ENCODE results near the gene ATAD3B. TPM values are rescaled to one million over a fixed set of nuclear protein-coding genes. Genes with fewer than 3 reads are reported as not detected.

Gene ATAD3B
- total and polyA plus RNA-seq, 2 of the 13 experiments (the other 11 are each of a cell fraction or from before 2014, with no cell fraction given) = 9.6 to 31.1 TPM

DNA sequence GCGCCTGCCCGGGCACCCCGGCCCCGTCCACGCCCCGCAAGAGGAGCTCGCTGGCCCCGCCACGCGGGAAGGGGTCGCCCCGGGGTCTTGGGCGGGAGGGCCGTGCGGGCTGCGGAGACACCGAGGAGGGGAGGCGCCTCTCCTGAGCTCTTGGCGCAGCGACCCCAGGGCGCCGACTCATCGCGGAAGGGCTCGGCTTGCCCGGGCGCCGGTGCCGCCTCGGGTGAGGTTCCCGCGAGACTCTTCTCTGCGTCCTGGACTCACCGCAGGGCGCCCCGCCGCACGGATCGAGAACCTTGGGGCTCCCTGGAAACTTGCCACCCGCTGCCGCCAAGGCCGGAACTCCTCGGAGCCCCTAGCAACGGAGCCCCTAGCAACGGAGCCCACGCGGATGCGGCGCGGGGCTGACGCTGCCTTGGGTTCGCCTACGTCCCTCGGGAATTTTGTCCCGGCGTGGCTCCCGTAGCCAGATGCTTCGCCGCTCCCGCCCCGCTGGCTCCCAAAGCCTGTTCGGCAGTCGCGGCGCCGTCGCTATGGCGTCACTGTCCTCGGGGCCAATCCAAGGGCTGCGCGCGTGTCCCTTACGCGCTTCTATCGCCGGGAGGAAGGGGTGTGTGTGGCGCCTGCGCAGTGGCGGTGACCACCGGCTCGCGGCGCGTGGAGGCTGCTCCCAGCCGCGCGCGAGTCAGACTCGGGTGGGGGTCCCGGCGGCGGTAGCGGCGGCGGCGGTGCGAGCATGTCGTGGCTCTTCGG lies 40.1 kb downstream of the ATAD3B start, which contains the start of gene ATAD3A (continued):
- TF ChIP-seq, protein P1, sequence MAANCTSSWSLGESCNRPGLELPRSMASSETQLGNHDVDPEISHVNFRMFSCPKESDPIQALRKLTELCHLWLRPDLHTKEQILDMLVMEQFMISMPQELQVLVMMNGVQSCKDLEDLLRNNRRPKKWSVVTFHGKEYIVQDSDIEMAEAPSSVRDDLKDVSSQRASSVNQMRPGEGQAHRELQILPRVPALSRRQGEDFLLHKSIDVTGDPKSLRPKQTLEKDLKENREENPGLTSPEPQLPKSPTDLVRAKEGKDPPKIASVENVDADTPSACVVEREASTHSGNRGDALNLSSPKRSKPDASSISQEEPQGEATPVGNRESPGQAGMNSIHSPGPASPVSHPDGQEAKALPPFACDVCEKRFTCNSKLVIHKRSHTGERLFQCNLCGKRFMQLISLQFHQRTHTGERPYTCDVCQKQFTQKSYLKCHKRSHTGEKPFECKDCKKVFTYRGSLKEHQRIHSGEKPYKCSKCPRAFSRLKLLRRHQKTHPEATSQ (CRISPR knock-in tag; IDR thresholded peaks at IDR 0.05; ENCODE audit: borderline replicate concordance) = 0 out of 2 replicates have a peak, but pooled peaks have one; percentile 20
- TF ChIP-seq LCORL (IDR thresholded peaks at IDR 0.05) = no peak
- TF ChIP-seq LCORL (CRISPR knock-in tag; IDR thresholded peaks at IDR 0.05) = peak; percentile 49; the same call in 1 of the 2 replicates
- peak; percentile 39; the same call in 1 of the 2 replicates for TF ChIP-seq ZZZ3 (CRISPR knock-in tag; IDR thresholded peaks at IDR 0.05; ENCODE audit: borderline replicate concordance)
- TF ChIP-seq ZNF549 (CRISPR knock-in tag; IDR thresholded peaks at IDR 0.05) = no peak
- TF ChIP-seq ZNF20 (CRISPR knock-in tag; IDR thresholded peaks at IDR 0.05) = no peak
- TF ChIP-seq REPIN1 (CRISPR knock-in tag; IDR thresholded peaks at IDR 0.05; ENCODE audit: borderline replicate concordance, low read depth) = peak; percentile 67
- TF ChIP-seq ZNF598 (CRISPR knock-in tag; IDR thresholded peaks at IDR 0.05; ENCODE audit: borderline replicate concordance) = 0 out of 2 replicates have a peak, but pooled peaks have one; percentile 51
- peak; percentile 68 for TF ChIP-seq HCFC1 (IDR thresholded peaks at IDR 0.05; ENCODE audit: low read depth, low read length)
- TF ChIP-seq ERF (CRISPR knock-in tag; IDR thresholded peaks at IDR 0.05) = peak; percentile 93
- TF ChIP-seq TARDBP (CRISPR knock-in tag; IDR thresholded peaks at IDR 0.05) = peak; percentile 95
- TF ChIP-seq ATF7-NPFF (CRISPR knock-in tag; IDR thresholded peaks at IDR 0.05; ENCODE audit: low read depth) = peak; percentile 36; the same call in 1 of the 2 replicates
- peak; percentile 93 for TF ChIP-seq SMAD3 (CRISPR knock-in tag; IDR thresholded peaks at IDR 0.05)
- peak; percentile 68; the same call in 1 of the 2 replicates for TF ChIP-seq ZNF800 (CRISPR knock-in tag; IDR thresholded peaks at IDR 0.05)
- no peak for TF ChIP-seq ZNF30 (CRISPR knock-in tag; IDR thresholded peaks at IDR 0.05)
- TF ChIP-seq, protein P2, sequence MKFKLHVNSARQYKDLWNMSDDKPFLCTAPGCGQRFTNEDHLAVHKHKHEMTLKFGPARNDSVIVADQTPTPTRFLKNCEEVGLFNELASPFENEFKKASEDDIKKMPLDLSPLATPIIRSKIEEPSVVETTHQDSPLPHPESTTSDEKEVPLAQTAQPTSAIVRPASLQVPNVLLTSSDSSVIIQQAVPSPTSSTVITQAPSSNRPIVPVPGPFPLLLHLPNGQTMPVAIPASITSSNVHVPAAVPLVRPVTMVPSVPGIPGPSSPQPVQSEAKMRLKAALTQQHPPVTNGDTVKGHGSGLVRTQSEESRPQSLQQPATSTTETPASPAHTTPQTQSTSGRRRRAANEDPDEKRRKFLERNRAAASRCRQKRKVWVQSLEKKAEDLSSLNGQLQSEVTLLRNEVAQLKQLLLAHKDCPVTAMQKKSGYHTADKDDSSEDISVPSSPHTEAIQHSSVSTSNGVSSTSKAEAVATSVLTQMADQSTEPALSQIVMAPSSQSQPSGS (CRISPR knock-in tag; IDR thresholded peaks at IDR 0.05) = peak; percentile 84
- TF ChIP-seq HNRNPL (IDR thresholded peaks at IDR 0.05; ENCODE audit: low read depth, low read length) = peak; percentile 29; the same call in 1 of the 2 replicates
- peak; percentile 53 for TF ChIP-seq CBX1 (IDR thresholded peaks at IDR 0.05; ENCODE audit: low read depth)
- peak; percentile 96 for TF ChIP-seq PHF20 (CRISPR knock-in tag; IDR thresholded peaks at IDR 0.05)
- peak; percentile 70 for TF ChIP-seq YY1 (IDR thresholded peaks at IDR 0.05; ENCODE audit: insufficient read depth, insufficient replicate concordance, low read depth, low read length)
- 0 out of 2 replicates have a peak, but pooled peaks have one; percentile 35 for TF ChIP-seq ZNF567 (CRISPR knock-in tag; IDR thresholded peaks at IDR 0.05; ENCODE audit: borderline replicate concordance)
- peak; percentile 51; the same call in 1 of the 2 replicates for TF ChIP-seq ZNF225 (CRISPR knock-in tag; IDR thresholded peaks at IDR 0.05)
- TF ChIP-seq, protein P3, sequence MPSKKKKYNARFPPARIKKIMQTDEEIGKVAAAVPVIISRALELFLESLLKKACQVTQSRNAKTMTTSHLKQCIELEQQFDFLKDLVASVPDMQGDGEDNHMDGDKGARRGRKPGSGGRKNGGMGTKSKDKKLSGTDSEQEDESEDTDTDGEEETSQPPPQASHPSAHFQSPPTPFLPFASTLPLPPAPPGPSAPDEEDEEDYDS (CRISPR knock-in tag; IDR thresholded peaks at IDR 0.05) = peak; percentile 78
- peak; percentile 41; the same call in 1 of the 2 replicates for TF ChIP-seq MYPOP (CRISPR knock-in tag; IDR thresholded peaks at IDR 0.05)
